GM06990 (cell line): ENCODE measurements around the gene KIAA1217.

Experiments used
- DNase-seq: peaks from one replicate; pipeline ENCODE4 v3.0.0-alpha.2; 2011; ENCODE audit not compliant: insufficient read length; ENCODE audit errors: extremely low read depth
- H3K27me3 ChIP-seq: replicated peaks from 2 replicates; pipeline ENCODE4 v1.6.0; 2011; ENCODE audit warnings: low read length; ENCODE audit not compliant: control insufficient read depth, insufficient read depth
- H3K36me3 ChIP-seq: 2 replicates; pipeline ENCODE4 v1.5.1; 2011; ENCODE audit warnings: low read length; ENCODE audit not compliant: control insufficient read depth, insufficient read depth
- H3K4me3 ChIP-seq: replicated peaks from 2 replicates; pipeline ENCODE4 v1.5.1; 2011; ENCODE audit warnings: low read depth, mild to moderate bottlenecking, control low read depth, low read length
- CTCF ChIP-seq: IDR thresholded peaks from 2 replicates; pipeline ENCODE4 v1.5.1; 2011; ENCODE audit warnings: low read length, control low read depth, mild to moderate bottlenecking, inconsistent platforms; ENCODE audit not compliant: insufficient read depth, poor library complexity, severe bottlenecking

Gene KIAA1217

GRCh38 chr10:24262929-24263590, 54.1 kb downstream of the KIAA1217 start:
- H3K4me3 ChIP-seq = no peak overlapping the region
- DNase-seq = no peak
- no peaks in the 10 kb centered on the region for H3K27me3 ChIP-seq
- no peak for TF ChIP-seq CTCF
- no peaks in the 10 kb centered on the region for H3K36me3 ChIP-seq

GRCh38 chr10:24269476-24269875, 60.5 kb downstream of the KIAA1217 start:
- no peak for DNase-seq
- Histone ChIP-seq H3K4me3 (no peak overlapping the region), H3K27me3 (no peaks in the 10 kb centered on the region), H3K36me3 (no peaks in the 10 kb centered on the region)
- TF ChIP-seq CTCF = no peak

GRCh38 chr10:24272374-24272773, 63.4 kb downstream of the KIAA1217 start:
- H3K27me3 ChIP-seq = no peaks in the 10 kb centered on the region
- H3K4me3 ChIP-seq = no peak overlapping the region
- H3K36me3 ChIP-seq = no peaks in the 10 kb centered on the region
- DNase-seq = no peak
- TF ChIP-seq CTCF = no peak

- Histone ChIP-seq H3K36me3 (no peaks in the 10 kb centered on the region), H3K27me3 (no peaks in the 10 kb centered on the region), H3K4me3 (no peak overlapping the region)
- no peak for TF ChIP-seq CTCF
- DNase-seq = no peak
Measured at GRCh38 chr10:24277277-24277676, 68.3 kb downstream of the KIAA1217 start.

- no peak for TF ChIP-seq CTCF
- H3K27me3 ChIP-seq = no peaks in the 10 kb centered on the region
- no peak for DNase-seq
- no peak overlapping the region for H3K4me3 ChIP-seq
- H3K36me3 ChIP-seq = no peaks in the 10 kb centered on the region
Measured at GRCh38 chr10:24277771-24278170, 68.8 kb downstream of the KIAA1217 start.
